HG03064 (cell line): ENCODE data around the gene LIMCH1.

Experiments
- ATAC-seq: cut with Tn5 transposase; IDR thresholded peaks from one replicate; pipeline ENCODE4 v1.9.1; 2021; ENCODE audit warnings: low read depth; ENCODE audit not compliant: unreplicated experiment

LIMCH1 gene

DNA sequence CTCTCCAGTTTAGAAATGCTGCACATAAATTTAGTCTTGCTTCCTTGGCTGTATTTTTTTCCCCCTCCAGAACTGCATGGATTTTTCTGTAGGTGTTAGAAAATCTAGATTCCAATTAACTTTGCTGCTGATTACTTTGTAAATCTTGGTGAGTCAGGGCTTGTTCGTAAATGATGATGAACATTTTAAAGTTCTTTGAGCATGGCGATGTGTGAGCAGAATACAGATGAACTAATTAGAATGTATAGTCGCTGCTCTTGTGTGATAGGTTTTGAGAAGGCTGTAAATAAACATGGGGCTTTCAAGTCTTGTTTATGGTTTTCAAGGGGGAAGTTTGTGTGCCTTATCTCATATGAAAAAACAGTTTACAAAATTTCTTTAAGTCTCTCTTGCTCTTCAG lies 23.3 kb downstream of the LIMCH1 start:
- no peak for ATAC-seq

DNA sequence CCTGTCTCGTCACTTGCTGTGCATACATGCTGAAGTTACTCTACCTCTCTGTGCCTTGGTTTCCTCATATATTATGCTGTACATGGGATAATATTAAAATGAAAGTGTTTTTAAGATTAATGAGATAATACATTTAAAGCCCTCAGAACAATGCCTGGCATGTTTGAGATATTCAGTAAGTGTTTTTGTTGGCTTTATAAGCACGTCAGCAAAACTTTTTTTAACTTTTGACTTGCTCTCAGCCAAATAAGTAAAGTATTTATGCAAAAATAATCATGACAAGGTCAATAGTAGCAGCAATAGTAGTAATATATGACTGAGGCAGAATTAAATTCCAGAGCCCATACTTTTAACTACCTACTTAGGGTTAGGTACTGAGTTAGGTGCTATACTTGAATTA lies 29.2 kb downstream of the LIMCH1 start:
- no peak for ATAC-seq

DNA sequence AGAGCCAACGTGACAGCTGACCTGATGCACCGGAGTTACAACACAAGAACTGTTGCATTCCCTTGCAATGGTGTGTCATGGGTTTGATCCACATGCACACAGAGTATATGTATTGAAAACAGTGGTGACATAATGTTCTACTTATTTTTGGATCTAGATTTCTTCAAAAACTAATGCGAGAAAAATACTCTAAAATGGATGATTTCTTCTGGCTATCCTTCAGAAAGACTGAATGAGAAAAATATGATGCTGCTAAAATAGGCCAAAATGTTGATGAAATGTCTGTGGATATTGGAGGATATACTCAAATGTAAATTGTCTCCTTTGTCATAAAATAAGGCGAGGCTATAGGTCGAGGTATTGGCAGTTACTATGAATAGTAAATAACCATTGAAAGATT lies 30.4 kb downstream of the LIMCH1 start:
- no peak for ATAC-seq

DNA sequence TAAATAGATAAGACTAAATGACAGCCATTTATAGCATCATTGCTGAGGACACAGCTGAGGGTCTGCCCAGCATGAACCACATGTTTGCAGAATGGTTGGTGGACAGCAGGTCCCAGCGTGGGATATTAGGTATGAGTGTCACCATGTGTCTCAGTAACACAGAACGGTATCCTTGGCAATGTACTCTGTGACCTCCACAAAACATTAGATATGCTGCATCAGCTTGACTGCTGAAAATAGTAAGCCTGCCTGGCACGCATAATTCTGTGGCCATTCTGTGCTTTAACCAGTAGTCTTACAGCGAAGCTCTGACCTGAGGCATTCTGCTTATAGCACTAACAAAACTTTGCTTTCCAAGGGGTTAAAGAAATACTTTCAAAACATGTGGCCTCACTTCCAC lies 32.0 kb downstream of the LIMCH1 start:
- ATAC-seq, result no peak

DNA sequence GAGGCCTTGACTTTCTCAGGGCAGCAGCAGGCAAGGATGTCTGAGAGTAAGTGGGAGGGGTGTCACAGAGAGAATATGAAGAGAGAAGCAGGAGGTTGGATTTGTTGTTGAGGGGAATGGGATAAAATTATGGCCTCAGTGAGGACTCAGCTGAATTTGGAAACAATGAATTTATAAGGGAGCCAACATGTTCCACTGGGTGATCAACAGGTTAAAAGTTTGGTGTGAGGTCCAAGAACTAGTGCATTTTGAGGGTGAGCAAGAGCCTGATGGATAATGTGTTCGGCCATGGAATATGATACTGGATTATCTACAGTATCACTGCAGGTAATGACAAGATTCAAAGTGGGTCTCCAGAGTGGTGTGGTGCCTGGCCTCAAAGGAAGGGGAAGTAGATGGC lies 33.5 kb downstream of the LIMCH1 start:
- no peak for ATAC-seq

DNA sequence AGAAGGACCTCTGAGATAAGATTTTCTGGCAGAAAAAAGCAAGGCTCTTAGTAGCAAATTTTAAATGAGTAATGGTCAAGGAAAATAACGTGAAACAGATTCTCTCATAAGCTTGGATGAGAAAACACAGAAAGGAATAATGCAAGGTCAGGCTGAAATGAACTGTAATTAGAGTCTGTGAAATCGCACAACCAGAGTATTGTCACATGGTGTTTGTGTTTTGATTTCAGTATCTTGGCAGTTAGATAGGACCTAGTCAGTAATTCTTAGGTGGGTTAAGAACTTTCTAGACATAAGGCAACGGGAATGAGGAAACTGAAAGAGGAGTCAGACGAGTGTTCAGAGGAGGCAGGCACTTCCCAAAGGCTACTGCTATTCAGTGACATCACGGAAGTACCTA lies 34.6 kb downstream of the LIMCH1 start:
- no peak for ATAC-seq

DNA sequence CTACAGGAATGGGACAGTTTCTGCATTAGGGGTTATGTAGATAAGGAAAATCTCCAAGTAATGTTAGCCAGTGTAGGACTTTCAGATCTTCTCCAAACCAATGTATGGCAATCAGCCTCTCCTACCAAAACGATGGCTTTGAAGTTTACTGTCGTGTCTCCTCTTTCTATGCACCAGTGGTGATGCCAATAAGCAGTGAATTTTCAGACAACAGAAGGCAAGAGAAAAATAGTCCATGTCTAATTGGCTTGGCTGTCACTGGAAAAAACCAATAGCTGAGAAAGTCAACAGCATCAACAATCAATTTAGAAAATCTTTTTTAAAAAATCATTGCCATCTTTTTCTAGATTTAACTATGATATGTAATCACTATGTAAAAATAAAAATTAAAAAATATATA lies 35.0 kb downstream of the LIMCH1 start:
- no peak for ATAC-seq

DNA sequence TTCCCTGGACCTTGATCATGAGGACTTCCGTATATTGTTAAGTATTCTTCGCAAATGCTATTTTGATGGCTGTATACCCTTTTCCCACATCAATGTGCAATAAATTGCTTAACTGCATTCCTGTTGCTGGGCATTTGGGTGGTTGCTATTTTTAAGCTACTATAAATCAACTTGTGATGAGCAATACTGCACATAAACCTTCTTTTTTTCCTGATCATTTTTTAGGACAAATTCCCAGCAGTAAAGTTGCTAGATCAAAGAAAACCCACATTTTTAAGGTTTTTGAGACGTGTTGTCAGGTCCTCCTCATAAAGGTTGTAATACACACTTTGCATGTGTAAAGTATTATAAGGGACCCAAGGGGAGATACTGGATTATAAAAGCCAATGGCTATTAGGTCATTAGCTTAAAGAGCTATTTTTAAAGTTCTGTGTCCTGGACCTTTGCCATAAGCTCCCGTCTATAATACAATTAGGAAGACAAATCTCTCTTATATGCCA lies 35.6 kb downstream of the LIMCH1 start:
- ATAC-seq, result no peak

DNA sequence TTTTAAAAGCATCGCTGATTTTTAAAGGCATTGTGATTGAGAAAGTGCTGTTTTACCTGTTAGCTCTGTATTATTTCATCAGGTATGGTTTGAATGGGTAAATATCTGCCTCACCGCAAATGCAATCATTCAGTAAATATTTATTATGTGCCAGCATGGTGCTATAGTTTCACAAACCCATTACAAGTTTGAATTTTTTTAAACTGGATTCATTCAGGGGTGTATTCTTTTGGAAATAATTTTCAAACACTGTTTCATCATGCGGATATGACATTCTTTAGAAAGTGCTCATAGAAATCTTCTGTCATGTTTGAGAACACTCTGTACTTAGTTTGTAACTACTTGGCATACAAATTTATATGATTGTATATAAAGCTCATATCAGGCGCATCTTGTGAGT lies 37.2 kb downstream of the LIMCH1 start:
- no peak for ATAC-seq

DNA sequence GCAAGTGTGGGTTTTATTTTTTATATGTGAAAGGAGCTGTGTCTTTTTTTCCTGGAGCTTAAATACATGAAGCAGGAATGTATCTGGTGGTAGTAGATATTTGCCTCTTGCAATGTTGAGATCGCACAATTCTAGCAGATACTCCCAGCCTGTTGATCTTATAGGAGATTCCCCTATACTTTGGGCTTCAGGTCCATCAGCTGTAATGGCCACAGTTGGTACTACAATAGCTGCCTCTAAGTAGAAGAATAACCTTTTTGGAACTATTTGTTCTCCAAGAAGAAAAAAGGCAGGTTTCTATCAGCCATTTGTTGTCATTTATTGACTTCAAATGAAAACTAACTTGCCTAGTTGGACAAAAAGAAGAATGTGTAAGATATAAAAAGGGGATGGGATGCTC lies 37.7 kb downstream of the LIMCH1 start:
- ATAC-seq, result no peak

DNA sequence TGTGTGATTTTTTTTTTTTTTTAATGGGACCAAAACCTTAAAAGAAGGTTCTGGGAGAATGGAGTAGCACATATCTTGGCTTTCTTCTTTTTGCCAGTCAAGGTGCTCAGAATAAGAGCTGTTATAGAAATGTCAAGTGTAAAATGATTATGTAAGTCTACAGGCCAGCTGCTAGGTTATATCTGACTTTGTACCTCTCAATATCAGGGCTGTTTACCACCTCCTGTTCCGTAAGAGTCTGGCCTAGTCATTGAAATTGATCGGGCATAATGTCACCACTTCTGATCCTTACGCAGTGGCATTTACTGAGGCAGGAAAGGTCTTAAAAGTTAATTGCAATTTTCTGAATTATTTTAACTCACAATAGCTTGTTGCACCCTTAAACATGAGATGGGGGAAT lies 41.1 kb downstream of the LIMCH1 start:
- ATAC-seq, result no peak

DNA sequence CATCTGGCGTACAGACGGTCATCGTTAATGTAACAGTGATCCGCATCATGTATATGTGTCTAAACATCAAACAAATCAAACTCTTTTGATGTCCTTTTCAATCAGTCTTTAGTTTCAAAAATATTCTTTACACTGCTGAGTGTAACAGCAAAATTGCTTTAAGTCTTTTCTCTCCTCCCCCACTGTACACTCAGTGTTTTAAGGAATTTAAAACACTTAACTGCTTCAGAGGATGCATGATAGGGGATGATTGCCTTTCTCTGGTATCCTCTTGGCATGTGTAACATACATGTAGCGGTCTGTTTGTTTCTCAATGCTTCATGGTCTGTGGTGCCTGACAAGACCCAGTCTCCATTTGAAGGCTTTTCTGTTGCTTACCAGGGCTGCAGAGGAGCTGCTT lies 41.6 kb downstream of the LIMCH1 start:
- no peak for ATAC-seq

DNA sequence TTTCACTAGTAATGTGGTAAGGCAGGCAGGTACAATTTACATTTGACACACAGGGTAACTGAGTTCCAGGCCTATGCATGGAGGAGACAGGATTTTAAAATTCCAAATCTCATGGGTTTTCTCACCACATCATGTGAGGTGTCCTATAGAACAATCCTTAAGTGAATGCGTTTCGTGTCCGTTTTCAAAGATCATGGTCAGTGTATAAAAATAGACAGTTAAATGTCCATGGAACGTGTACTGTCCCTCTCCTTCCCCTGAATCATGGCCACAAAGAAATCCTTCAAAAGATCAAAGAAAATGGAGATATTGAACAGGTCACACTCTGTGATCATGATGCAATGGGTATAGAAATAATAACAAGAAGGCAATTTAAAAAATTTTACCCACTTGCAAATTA lies 42.0 kb downstream of the LIMCH1 start:
- no peak for ATAC-seq

DNA sequence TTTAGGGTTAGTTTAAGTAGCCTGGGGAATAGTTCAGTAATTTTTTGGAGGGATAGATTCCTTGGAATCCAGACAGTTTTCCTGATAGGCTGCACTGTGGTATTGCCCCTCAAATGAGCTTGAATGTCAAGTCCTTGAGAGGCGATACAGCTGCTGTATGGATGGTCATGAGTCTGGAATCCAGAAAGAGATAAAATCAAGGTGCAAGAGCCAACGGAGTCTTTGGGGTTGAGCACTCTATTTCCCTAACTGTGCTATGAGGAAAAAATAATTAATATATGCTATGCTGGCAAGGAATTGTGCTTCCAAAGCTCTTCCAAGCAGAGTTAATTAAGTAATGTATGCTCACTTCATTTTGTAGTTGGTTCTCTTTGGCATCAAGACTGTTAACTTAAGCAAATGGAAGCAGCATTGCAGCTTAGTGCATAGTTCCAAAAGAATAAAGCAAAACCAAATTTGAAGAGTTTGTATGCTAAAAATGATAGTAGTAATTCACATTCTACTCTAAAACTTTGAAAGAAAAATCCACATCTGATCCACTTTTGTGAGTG lies 48.8 kb downstream of the LIMCH1 start:
- ATAC-seq, result no peak

DNA sequence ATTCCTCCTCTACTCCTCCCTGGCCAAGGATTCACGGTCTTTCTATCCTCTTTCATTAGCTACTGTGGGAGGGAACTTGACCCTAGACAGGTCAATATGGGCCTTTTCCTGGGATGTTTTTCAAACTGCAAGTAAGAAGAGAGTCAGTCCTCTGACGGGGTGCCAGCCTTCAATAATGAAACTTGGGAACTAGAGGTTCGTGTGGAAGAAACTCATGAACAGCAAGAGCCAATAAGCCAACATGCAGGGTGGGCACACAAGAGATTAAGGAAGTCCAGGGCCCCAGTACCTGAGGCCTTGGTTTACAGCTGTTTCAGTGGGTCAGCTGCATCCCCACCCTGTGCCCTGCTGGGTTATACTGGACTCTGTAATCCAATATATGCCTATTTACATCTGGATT lies 49.3 kb downstream of the LIMCH1 start:
- ATAC-seq, result no peak

DNA sequence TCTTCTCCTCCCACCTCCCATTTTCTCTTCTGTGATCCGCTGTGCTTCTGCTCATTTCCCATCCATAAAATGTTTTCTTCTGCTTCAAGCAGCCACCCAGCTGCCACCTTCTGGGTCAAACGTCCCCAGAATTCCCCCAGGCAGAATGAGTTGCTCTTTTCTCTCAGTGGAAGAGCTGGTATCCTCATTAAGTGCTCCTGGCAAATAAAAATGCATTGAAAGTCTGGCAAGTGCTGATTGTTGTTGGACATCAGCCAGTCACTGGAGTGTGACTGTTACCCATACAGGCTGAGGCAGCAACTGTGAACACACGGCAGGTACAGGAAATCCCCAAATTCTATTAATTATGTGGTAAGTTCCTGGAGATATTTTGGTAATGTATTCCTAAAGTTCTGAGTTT lies 52.6 kb downstream of the LIMCH1 start:
- ATAC-seq, result no peak

DNA sequence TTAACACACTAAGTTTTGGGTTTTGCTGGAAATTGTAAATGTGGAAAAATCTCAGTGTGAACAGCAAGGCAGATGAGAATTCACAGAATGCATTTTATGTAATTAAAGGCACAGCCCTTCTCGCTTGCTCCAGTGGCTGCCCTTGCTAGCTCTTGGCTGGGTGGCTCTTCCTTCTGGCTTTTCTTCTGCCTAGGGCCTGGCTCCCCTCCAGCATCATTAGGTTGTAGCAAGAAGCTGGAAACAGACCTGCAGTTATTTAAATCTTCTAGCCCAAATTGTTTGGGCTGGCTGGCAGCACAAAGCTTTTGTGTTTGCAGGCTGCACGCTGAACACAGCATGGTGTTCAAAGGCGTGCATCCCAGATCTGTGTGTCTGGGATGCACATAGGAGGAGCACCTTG lies 56.5 kb downstream of the LIMCH1 start:
- no peak for ATAC-seq

DNA sequence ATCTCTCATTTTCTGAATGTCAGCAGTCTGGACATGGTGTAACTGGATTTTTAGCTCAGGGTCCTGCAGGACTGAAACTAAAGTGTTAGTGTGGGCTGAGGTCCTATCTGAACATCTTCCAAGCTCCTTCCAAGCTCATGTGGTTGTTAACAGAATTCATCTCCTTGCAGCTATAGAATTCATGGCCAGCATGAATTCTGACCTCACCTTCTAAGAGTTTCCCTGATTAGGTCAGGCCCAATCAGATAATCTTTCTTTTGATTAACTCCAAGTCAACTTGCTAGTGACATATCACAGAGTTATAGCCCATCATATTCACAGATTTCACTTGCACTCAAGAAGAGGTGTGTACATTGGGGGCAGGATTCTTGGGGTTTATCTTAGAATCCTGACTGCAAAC lies 59.5 kb downstream of the LIMCH1 start:
- ATAC-seq, result no peak

DNA sequence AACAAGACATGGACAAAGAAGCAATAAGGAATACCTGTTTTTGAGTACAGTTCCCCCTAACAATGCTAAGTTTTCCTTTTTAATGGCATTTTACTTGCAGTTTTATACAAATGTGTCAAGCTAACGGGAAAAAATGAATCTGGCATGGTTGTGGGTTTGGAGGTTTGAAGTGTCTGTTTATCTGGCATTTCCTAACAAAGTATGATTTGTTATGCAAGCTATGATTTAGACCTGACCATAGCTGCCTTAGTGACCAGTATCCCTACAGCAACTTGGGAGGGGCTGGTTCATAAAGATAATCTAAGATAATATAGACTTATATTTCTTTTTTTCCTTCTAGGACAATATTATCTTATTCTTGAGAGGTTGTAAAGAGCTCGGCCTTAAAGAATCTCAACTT lies 60.6 kb downstream of the LIMCH1 start:
- no peak for ATAC-seq

DNA sequence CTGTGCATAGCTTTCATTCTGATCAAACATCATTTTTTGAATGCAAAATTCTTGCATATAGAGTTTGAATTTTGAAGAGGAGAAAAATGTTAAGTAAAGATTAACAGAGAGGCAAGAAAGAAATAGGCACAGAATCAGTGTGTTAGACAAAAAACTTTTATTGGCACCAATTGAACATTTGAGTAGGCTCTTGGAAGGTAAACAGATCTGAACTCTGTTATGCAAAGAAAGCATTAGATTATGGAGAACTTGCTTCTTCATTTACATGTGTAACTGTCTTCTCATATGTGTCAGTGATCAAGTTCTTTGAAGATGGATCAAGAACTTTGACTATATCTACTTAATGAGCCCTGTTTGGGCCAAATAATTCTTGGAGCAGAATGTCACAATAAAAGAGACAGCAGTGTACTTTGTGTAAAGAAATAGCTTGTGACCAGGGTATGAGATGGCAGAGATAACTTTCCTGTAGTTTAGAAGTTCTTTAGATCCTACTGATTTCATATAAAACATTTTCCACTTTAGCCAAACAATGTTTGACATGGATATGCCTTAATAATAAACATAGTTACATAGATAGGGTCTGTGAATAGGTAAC lies 61.3 kb downstream of the LIMCH1 start:
- no peak for ATAC-seq

DNA sequence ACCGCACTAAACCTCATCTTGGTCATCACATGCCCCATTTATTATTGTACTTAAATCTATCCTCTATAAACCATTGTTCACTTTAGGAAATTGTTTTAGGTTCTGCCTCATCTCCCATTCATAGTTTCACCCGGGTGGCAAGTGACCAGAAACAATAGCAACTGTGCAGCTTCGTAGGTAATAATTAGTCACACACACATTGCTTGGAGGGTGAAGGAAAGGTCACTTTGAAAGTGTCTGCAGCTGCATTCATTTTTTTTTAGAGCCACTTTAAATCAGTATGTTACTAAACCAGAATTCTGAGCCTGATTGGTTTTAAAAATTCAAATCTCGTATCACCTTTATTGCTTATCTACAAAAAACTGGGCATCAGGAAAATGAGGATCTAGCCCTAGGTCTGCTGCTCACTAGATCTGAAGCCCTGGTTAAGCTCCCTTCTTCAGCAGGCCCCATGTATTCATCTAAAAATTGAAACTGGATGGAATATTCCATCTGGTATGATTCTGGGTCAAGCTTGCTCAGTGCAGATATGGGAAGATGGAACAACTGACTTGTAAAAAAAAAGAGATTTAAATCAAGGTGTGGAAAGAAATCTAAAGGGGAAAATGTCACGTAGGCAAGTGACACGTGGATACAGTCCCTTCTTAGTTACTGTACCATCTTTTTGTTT lies 62.4 kb downstream of the LIMCH1 start:
- ATAC-seq, result no peak

DNA sequence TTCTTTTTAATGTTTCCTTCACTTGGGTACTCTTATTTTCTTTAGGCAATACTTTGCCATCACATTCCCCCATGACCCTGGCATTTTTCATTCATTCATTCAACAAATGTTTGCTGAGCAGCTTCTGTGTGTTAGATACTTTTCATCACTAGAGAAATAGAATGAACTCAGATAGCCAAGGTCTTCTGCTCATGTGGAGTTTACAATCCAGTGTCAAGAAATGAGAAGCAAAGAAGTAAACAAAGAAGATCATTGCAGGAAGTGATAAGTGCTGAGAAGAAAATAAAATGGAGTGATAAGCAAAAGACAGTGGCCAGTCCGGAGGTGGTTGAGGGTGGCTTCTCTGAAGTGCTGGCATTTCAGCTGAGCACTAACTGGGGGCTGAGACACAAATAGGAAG lies 63.1 kb downstream of the LIMCH1 start:
- no peak for ATAC-seq
